Smooth muscle cell (in vitro differentiated cells): ENCODE data around the gene CREBBP. TPM values are rescaled to one million over a fixed set of nuclear protein-coding genes. Genes with fewer than 3 reads are reported as not detected.

Experiments
- DNase-seq: peaks from one replicate; lab custom pipeline; 2025; ENCODE audit not compliant: unreplicated experiment; lab: John Stamatoyannopoulos, UW
- H2AFZ ChIP-seq: fragments of 200-600 bp; sonication (generic); 2 replicates; pipeline ENCODE4 v1.6.0; 2016; ENCODE audit warnings: antibody characterized with exemption, low read depth, mild to moderate bottlenecking
- H3F3A ChIP-seq: fragments of 200-600 bp; sonication (generic); 2 replicates; pipeline ENCODE4 v1.6.0; 2017; ENCODE audit warnings: antibody characterized with exemption, low read depth
- H3K27ac ChIP-seq: fragments of 200-600 bp; sonication (generic); 2 replicates; pipeline ENCODE4 v1.5.1; 2016; ENCODE audit warnings: low read depth, mild to moderate bottlenecking
- H3K27me3 ChIP-seq: fragments of 200-600 bp; sonication (generic); 2 replicates; pipeline ENCODE4 v1.6.1; 2016; ENCODE audit warnings: low read depth, mild to moderate bottlenecking
- H3K36me3 ChIP-seq: fragments of 200-600 bp; sonication (generic); 2 replicates; pipeline ENCODE4 v1.5.1; 2016; ENCODE audit warnings: low read depth
- H3K4me1 ChIP-seq: fragments of 200-600 bp; sonication (generic); 2 replicates; pipeline ENCODE4 v1.5.1; 2016; ENCODE audit warnings: low read depth
- H3K4me2 ChIP-seq: fragments of 200-600 bp; sonication (generic); 2 replicates; pipeline ENCODE4 v1.6.0; 2016; ENCODE audit warnings: mild to moderate bottlenecking
- H3K4me3 ChIP-seq: fragments of 200-600 bp; sonication (generic); 2 replicates; pipeline ENCODE4 v1.5.1; 2016; ENCODE audit warnings: mild to moderate bottlenecking
- H3K79me2 ChIP-seq: fragments of 200-600 bp; sonication (generic); 2 replicates; pipeline ENCODE4 v1.6.0; 2016; ENCODE audit warnings: low read depth, mild to moderate bottlenecking
- H3K9ac ChIP-seq: fragments of 200-600 bp; sonication (generic); 2 replicates; pipeline ENCODE4 v1.6.0; 2016; ENCODE audit warnings: low read depth
- H3K9me3 ChIP-seq: fragments of 200-600 bp; sonication (generic); replicated peaks from 2 replicates; pipeline ENCODE4 v1.5.1; 2016; ENCODE audit warnings: low read depth
- H4K20me1 ChIP-seq: fragments of 200-600 bp; sonication (generic); 2 replicates; pipeline ENCODE4 v1.6.0; 2016; ENCODE audit warnings: low read depth
- CTCF ChIP-seq: fragments of 200-600 bp; sonication (generic); IDR thresholded peaks from 2 replicates; pipeline ENCODE4 v1.5.1; 2017; ENCODE audit warnings: borderline replicate concordance, mild to moderate bottlenecking, antibody characterized with exemption; ENCODE audit not compliant: insufficient read depth, poor library complexity, severe bottlenecking
- WGBS: methylation state at CpG from one replicate; pipeline ENCODE4 v1.1.7; 2016; ENCODE audit warnings: low lambda C conversion rate; 5-methylcytosine and 5-hydroxymethylcytosine counted together
- polyA plus RNA-seq: library from polyadenylated mRNA; unstranded; fragments of >200 nt; fragmentation: Nextera tagmentation; extraction: Ambion mirVana; gene quantifications from 2 replicates; pipeline ENCODE4 v1.2.1, GENCODE V29; 2016
- total RNA-seq: library from RNA; depleted of rRNA; stranded (reverse); fragments of >200 nt; gene quantifications from 2 replicates; pipeline ENCODE4 v1.2.3, GENCODE V29; 2014

CREBBP gene
- total and polyA plus RNA-seq, 2 experiments from 2014 or later: 14.3 to 19.6 TPM

GRCh38 chr16:3881499-3881990 lies 1.0 kb upstream of the CREBBP start:
- peaks cover 11% of the 10 kb centered on the region for H3K4me1 ChIP-seq
- peak overlapping the region; percentile 85 for H2AFZ ChIP-seq
- peak overlapping the region; percentile 87 for H3K9ac ChIP-seq
- H3K27ac ChIP-seq: no peak overlapping the region
- DNase-seq: no peak
- H3K79me2 ChIP-seq: peaks cover 33% of the 10 kb centered on the region
- peaks cover 33% of the 10 kb centered on the region for H4K20me1 ChIP-seq
- no peaks in the 10 kb centered on the region for H3F3A ChIP-seq
- no peaks in the 10 kb centered on the region for H3K9me3 ChIP-seq
- no peaks in the 10 kb centered on the region for H3K36me3 ChIP-seq
- no peak for TF ChIP-seq CTCF
- H3K4me3 ChIP-seq: peak overlapping the region; percentile 69
- H3K4me2 ChIP-seq: peak overlapping the region; percentile 95
- WGBS: 44% methylated on average over 30 of the region's 30 CpGs
- H3K27me3 ChIP-seq: no peaks in the 10 kb centered on the region

DNA sequence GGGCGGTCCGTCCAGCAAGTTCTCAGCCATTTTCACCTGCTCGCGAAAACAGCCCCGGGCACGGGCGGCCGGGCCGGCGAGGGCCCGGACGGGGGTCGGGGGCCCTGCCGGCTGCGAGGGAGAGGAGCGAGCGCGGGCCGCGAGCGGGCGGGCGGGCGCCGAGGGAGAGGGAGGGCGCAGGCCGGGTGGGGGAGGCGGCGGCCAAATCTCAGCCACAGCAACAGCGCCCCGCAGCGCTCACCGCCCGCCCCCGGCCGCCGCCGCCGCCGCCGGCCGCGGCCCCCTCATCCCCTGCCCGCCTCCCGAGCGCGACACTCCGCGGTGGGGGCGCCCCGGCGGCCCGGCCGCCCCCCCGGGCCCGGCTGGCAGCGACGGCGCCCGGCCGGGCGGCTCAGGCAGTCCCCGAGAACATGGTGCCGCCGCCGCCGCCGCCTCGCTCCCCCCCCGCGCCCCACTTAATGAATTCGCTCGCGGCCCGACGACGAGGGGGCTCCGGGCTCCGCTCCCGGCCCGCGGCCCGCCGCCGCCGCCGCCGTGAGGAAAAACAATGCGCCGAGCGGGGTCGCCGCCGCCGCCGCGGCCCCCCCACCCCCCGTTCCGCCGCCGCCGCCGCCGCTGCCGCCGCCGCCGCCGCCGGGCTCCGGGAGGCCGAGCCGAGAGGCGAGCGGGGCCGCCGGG lies 487 bp downstream of the CREBBP start:
- Histone ChIP-seq H2AFZ (no peak overlapping the region), H3K9ac (peak overlapping the region; percentile 90), H3K4me2 (peak overlapping the region; percentile 99), H3K9me3 (no peaks in the 10 kb centered on the region), H3K27me3 (no peaks in the 10 kb centered on the region), H4K20me1 (peaks cover 48% of the 10 kb centered on the region), H3K27ac (peak overlapping the region; percentile 77), H3F3A (no peaks in the 10 kb centered on the region), H3K4me1 (peaks cover 11% of the 10 kb centered on the region), H3K79me2 (peaks cover 48% of the 10 kb centered on the region), H3K36me3 (no peaks in the 10 kb centered on the region), H3K4me3 (peak overlapping the region; percentile 97)
- 0% methylated on average over 1 of the region's 117 CpGs for WGBS
- peak; percentile 24 for DNase-seq
- no peak for TF ChIP-seq CTCF

DNA sequence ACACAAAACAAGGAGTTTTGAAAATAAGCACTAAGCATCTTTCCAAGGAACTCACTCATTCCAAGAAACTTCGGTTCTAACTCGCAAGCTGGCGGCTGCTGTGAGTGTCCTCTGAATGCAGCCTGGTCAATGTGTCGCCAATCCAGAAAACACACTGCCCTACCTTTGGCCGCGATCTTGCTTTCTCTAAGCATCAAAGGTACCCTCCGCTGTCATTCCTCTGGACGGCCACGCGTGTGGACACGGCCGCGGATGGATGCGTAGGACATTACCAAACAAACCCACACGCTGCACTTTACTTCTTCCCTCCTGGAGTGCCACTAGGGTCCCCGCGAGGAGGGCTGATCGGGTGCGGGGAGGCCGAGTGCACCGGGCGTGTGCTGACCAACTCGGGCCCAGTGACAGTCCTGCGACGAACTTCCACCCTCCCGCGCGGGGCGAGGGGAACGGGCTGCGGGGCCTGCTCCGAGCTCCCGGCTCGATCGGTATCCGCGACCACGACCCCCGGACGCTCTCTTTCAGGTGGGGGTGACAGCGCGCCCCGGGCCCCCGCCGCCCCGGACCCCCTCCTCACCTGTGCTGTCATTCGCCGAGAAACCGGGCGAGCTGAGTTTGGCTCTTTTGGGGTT lies 1.1 kb downstream of the CREBBP start:
- 1% methylated on average over 49 of the region's 50 CpGs for WGBS
- H3K79me2 ChIP-seq: peaks cover 54% of the 10 kb centered on the region
- H3F3A ChIP-seq: no peaks in the 10 kb centered on the region
- no peaks in the 10 kb centered on the region for H3K36me3 ChIP-seq
- H3K4me2 ChIP-seq: peak overlapping the region; percentile 99
- H3K27me3 ChIP-seq: no peaks in the 10 kb centered on the region
- H2AFZ ChIP-seq: no peak overlapping the region
- peak overlapping the region; percentile 90 for H3K9ac ChIP-seq
- H4K20me1 ChIP-seq: peaks cover 54% of the 10 kb centered on the region
- TF ChIP-seq CTCF: no peak
- peak overlapping the region; percentile 28 for H3K27ac ChIP-seq
- H3K4me3 ChIP-seq: peak overlapping the region; percentile 97
- H3K9me3 ChIP-seq: no peaks in the 10 kb centered on the region
- no peak for DNase-seq
- H3K4me1 ChIP-seq: peaks cover 17% of the 10 kb centered on the region
